NCI-H187 (cell line): ENCODE data around the gene TMTC2.

Source experiments
- DNase-seq, 2 experiments: peaks; one replicate each; lab custom pipeline; 2025; lab: John Stamatoyannopoulos, UW

Gene TMTC2

GRCh38 chr12:82686168-82687020 lies at the start of gene TMTC2:
Gene TMTC2, plus strand, starts transcription at chr12:82686906.
- peak; percentile 87 to 93 for DNase-seq

- no peak for DNase-seq
These were observed 48.4 kb upstream of the TMTC2 start for GRCh38 chr12:82638324-82638723.

DNA sequence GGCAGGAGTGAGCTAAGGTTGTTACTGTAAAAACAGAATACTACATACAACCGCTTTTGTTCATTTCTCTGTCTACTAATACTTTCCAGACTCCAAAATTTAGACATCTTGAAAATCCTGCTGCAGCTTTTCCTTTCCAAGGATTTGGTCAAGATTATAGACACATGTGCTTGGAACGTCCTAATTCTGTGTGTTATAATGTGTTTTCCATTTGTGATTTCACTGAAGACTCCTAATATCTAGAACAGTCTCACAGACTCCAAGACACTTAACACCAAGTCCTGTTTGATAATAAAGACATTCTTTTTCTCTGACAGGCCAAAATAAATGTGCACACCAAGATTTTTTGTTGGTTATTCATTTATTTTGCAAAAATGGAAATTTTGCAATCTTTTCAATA lies 41.8 kb upstream of the TMTC2 start:
- no peak for DNase-seq

DNA sequence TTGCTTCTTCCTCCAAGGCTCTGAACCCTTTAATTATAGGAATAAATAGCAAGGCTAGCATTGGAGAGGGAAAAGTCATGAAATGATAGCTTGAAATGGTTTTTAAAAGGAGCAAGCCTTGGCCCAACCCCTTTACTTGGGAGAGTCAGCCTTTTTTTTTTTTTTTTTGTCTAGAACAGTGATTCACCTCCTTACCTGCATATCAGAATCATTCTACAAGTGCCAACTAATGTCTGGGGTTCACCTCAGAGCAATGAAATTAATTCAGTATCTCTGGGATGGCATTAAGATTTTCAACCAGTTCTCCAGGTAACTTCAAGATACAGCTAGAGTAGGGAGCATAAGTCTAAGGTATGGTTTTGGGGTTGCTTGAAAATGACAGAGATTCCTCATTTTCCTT lies 41.3 kb upstream of the TMTC2 start:
- DNase-seq = no peak

DNA sequence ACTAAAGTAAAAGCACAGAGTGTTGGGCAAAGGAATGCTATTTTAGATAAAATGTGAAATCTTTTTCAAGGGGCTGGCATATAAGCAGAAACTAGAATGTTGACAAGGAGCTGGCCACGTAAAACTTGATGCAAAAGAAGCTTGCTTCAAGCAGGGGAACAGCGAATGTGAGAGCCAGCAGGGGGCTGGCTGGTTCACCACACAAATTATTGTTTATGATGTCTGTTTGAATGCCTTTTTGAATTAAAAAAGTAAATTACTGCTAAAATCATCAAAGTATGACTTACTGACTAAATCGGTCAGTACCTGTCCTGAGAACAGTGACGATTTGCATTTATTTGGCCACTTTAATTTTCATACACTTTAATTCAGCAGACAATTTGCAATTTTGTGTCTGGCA lies 38.9 kb upstream of the TMTC2 start:
- no peak for DNase-seq

DNA sequence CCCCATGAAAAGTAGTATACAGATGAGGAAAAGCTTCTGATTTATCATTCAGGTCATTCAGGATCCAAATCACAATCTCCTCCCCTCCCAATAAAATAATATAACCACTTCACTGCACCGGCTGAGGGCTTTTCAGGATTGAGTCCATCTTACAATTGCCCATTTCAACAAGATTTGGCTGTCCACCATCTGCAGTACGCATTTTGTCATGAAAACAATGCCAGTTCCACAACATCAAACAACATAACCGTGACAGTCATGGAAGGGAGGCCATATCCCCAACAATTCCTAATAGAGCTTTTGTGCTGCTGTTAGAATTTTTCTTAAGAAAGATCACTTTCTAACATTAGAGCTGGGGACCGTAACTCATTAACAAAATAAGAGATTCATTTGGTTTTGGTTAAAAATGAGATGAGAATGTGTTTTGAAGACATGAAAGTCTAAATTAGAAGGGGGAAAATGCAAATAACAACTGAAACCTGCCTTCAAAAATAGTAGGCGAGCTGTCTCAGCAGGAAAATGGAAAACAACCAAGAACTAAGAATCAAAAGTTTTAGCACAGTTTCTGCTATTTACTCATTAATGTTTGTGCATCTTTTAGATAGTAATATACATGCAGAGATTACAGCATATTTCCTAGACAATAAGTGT lies 38.3 kb upstream of the TMTC2 start:
- DNase-seq = no peak

DNA sequence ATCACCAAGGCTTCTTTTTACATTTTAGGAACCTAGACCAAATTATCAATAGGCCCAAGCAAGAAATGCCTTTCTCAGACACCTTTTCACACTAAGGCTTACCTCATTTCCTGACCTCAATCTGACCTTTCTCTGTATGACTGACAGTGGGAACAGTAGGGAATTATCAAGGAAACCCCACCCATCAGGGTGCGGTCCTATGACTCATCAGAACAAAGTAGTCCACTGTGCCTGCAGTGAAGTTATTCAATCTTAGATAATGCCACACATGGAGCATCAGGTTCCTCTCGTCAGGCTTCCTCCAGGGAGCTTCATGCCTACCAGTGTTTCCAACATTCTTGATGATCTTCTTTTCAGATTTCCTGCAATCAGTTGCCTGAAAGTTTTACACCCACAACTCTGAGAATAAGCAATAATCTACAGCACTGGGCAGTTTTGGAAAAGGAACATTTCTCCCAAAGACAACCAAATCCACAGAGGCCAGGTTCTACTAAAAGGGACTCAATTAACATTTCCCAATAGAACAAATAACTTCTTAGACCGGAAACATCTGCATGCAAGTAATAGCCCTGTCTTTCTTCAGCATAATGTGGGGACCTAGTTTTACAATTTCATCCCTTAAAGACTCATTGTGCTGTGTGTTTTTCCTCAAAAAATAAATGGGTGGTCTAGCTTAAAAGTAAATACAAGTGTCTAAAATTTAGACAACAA lies 35.9 kb upstream of the TMTC2 start:
- DNase-seq = no peak

GRCh38 chr12:82651489-82651888 lies 35.2 kb upstream of the TMTC2 start:
- DNase-seq = peak; percentile 32 to 75

- DNase-seq = no peak
These were observed 34.6 kb upstream of the TMTC2 start for GRCh38 chr12:82652071-82652470.

DNA sequence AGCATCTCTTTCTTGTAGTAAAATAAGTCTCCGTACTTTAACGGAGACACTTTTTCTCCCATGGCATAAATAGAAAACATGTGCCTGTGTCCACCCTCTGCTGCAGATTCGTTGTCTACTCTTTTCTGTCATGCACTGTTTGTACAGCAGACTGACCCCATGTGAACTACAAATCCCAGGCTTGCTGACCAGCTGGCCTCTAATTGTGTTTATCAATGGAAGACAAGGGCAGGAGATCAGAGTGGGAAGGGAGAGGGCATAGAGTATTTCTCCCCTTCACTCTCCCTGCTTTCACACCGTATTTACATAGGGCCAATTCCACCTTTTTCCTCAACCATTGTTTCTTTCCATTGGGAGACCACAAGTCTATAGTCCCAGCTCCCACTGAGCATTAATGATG lies 31.0 kb upstream of the TMTC2 start:
- no peak for DNase-seq

DNA sequence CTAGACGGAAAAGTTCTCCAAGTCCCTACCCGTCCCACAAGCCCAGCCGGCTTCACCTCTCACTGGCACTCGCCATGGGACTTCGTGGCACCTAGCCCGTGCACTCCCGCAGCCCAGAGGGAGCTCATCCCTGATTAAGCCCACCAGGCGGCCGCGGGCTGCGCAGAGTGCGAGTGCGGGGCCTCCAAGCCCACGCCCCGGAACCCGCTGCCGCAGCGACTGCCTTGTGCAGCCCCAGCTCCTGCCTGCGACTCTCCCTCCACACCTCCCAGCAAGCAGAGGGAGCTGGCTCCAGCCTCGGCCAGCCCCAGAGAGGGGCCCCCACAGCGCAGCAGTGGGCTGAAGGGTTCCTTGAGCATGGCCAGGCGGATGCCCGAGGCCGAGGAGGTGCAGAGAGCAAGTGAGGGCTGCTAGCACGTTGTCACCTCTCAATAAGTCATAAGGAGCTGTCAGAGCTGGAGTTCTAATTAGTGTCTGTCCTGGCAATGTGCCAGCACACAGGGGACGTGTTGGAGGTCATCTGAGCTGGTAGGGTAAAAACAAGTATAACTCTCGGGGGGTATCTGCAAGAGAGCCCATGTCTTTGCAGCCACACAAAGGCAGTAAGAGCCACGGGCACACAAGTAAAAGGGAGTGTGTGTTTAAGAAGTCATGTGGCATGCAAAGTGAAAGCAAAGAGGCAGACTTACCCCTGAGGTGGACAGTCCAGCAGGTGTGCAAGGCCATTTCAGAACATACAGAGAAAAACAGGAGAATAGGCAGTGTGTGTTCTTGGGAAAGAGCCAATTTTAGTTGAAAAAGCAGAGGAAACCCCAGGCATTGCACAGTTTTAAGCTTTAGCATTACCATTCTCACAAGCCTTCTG lies 27.1 kb upstream of the TMTC2 start:
- no peak for DNase-seq

- DNase-seq = no peak
These were observed 26.0 kb upstream of the TMTC2 start for GRCh38 chr12:82660541-82661325.

GRCh38 chr12:82663893-82664292 lies 22.8 kb upstream of the TMTC2 start:
- DNase-seq = no peak

DNA sequence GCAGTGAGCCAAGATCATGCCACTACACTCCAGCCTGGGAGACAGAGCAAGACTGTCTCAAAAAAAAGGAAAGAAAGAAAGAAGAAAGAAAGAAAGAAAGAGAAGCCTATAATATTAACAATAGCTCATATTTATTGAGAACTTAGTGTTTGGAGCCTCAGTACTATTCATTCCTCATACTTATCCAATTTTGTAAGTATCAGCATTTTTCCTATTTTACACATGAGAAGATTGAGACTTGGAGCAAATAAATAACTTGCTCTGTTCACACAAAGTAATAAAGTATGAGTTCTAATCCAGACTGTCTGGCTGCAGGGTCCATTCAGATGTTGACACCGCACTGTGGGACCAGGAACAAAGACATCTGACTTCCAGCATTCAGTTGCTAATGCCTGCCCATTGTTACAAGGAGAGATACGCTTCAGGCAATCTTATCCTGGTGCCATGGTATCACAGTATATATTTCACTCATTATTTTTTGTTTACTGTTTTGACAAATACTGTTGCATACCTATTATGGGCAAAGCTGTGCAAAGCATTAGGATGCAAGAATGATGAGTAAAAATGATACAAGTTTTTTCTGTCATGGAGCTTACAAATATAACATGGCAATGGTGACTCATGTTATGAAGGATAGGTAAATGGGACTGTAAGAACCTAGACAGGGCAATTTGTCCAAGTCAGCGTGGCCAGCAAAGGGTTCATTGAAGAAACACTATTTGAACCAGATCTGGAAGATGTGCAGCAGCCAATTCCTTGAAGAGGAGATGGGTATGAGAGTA lies 21.4 kb upstream of the TMTC2 start:
- DNase-seq = no peak

GRCh38 chr12:82666830-82667229 lies 19.9 kb upstream of the TMTC2 start:
- no peak for DNase-seq

DNA sequence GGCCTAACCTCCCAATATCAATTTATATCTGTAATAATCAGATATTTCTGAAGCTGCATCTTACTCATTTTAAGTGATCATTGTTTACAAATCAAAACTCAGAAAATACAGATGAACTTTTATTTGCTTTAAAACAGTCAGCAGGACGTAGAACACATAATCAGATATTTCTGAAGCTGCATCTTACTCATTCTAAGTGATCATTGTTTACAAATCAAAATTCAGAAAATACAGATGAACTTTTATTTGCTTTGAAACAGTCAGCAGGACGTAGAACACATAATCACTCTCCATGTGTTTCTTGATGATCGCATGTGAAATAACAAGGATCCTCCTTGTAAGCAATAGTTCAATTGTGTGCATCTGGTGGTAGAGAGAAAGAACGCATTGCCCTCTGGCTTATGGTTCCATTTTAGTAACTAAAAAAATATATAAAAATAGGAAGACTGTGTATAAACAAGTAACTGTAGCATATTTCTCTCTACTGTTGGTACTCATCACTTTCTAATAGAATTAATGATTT lies 15.0 kb upstream of the TMTC2 start:
- DNase-seq = no peak

GRCh38 chr12:82672811-82673495 lies 13.8 kb upstream of the TMTC2 start:
- DNase-seq = peak in 1 of 2 experiments; percentile 54

DNA sequence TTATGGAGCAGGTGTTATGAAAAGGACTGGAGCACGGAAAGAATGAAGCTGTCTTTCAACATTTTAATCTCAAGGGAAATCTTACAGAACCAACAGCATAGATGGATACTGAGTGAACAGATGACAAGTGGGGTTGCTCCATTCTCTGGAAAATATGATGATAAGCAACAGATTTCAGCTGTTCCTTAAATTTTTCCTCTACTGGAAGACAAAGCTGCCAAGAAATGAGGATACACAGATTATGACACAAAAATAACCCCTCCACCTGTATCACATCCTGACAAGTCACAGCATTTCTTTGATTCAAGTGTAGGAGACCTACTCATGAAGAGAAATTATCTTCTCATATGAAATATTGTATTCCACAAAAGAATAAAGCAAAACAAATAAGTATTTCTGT lies 13.0 kb upstream of the TMTC2 start:
- DNase-seq = peak; percentile 59 to 67

DNA sequence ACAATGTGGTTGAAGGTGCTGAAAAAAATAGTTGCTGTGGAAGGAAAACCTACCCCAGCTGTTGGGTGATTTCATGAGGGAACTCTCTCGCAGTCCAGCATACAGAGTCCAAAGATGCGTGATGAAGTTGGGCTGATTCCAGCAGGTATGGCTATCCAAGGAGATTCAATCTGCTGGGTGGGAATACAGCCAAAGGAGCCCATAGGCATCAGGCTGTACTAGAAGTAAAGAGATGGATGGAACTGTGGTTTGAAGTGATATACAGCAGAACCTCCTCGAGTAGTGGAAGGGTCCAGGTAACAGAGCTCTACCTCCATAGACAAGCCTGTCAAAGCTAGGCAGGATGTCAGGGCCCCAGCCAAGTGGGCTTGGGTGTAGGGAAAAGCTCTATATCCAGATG lies 11.5 kb upstream of the TMTC2 start:
- no peak for DNase-seq
